Mesothelial cell of epicardium (in vitro differentiated cells): ENCODE measurements around the gene UBE3C. TPM values are rescaled to one million over a fixed set of nuclear protein-coding genes. Genes with fewer than 3 reads are reported as not detected.

ENCODE experiments used
- DNase-seq, 2 experiments: peaks; one replicate each; pipeline ENCODE4 v3.0.0; 2021; ENCODE audit warnings: low spot score in 2 of 2; ENCODE audit not compliant: unreplicated experiment in 2 of 2
- H3K27ac Mint-ChIP-seq: 2 replicates; pipeline ENCODE4 v1.8.0; 2021; ENCODE audit warnings: mixed read lengths
- H3K27me3 Mint-ChIP-seq: 2 replicates; pipeline ENCODE4 v1.8.0; 2021; ENCODE audit warnings: low read depth, mixed read lengths
- H3K36me3 Mint-ChIP-seq: 2 replicates; pipeline ENCODE4 v1.8.0; 2021; ENCODE audit warnings: mixed read lengths
- H3K4me1 Mint-ChIP-seq: 2 replicates; pipeline ENCODE4 v1.8.0; 2021; ENCODE audit warnings: mixed read lengths
- H3K4me3 Mint-ChIP-seq: 2 replicates; pipeline ENCODE4 v1.8.0; 2021; ENCODE audit warnings: mild to moderate bottlenecking, moderate library complexity, mixed read lengths
- H3K9me3 Mint-ChIP-seq: 2 replicates; pipeline ENCODE4 v1.8.0; 2021; ENCODE audit warnings: mixed read lengths
- total RNA-seq: library from RNA; stranded (reverse); gene quantifications from 3 replicates; pipeline ENCODE4 v1.2.1, GENCODE V29; 2021
- TF ChIP-seq, protein P1 (sequence below): fragments of 200-600 bp; sonication (generic); IDR thresholded peaks from one replicate; pipeline ENCODE4 v1.5.0; 2021; ENCODE audit warnings: antibody characterized with exemption; ENCODE audit not compliant: unreplicated experiment

Gene UBE3C
- total RNA-seq, 1 donor from 2014 or later: 58.8 TPM

DNA sequence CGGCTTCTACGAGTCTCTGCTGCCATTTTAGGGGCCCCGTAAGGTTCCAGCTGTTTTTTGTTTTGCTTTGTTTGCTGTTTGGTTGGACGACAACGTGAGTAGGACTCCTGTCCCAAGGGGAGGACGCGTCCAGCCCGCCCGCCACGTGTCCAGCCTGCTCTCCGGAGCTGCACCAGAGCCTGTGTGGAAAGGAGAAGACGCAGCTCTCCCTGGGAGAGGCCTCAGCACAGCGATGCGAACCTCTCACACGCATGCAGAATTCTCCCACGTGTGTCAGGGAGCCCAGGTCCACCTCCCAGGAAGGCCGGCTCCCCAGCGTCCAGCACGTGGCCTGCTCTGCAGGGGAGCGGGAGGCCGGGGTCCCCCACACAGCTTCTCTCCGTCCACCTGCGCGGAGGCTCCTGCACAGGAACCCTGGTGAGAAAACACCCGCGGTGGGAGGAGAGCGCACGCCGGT, 161.7 kb downstream of the UBE3C start:
- Mint-ChIP-seq H3K27me3 (no peaks in the 10 kb centered on the region), H3K4me1 (no peaks in the 10 kb centered on the region), H3K36me3 (no peaks in the 10 kb centered on the region), H3K27ac (no peak overlapping the region), H3K4me3 (no peak overlapping the region), H3K9me3 (no peaks in the 10 kb centered on the region)
- TF ChIP-seq, protein P1, sequence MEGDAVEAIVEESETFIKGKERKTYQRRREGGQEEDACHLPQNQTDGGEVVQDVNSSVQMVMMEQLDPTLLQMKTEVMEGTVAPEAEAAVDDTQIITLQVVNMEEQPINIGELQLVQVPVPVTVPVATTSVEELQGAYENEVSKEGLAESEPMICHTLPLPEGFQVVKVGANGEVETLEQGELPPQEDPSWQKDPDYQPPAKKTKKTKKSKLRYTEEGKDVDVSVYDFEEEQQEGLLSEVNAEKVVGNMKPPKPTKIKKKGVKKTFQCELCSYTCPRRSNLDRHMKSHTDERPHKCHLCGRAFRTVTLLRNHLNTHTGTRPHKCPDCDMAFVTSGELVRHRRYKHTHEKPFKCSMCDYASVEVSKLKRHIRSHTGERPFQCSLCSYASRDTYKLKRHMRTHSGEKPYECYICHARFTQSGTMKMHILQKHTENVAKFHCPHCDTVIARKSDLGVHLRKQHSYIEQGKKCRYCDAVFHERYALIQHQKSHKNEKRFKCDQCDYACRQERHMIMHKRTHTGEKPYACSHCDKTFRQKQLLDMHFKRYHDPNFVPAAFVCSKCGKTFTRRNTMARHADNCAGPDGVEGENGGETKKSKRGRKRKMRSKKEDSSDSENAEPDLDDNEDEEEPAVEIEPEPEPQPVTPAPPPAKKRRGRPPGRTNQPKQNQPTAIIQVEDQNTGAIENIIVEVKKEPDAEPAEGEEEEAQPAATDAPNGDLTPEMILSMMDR: no peak
- DNase-seq: no peak

DNA sequence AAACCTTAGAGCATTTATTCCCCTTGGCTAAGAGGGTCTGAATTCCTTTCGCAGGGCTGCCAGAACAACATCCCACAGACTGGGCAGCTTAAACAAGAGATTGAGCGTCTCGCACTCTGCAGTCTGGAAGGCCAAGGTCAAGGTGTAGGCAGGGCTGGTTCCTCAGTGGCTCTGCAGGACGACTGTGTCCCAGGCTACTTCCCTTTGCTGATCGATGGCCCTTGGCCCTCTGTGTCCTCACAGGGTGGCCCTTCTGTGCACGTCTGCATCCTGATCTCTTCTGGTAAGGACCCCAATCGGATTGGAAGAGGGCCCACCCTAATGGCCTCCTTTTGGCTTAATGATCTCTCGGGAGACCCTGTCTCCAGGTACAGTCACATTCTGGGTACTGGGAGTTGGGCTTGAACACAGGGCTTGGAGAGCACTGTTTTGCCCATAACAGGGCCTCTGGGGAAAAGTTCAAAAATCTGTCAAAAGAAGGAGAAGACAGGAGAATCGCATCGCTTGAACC, 162.9 kb downstream of the UBE3C start:
- no peaks in the 10 kb centered on the region for H3K9me3 Mint-ChIP-seq
- TF ChIP-seq, protein P1: no peak
- H3K27ac Mint-ChIP-seq: no peak overlapping the region
- H3K27me3 Mint-ChIP-seq: no peaks in the 10 kb centered on the region
- no peak for DNase-seq
- no peaks in the 10 kb centered on the region for H3K4me1 Mint-ChIP-seq
- H3K36me3 Mint-ChIP-seq: no peaks in the 10 kb centered on the region
- H3K4me3 Mint-ChIP-seq: no peak overlapping the region

DNA sequence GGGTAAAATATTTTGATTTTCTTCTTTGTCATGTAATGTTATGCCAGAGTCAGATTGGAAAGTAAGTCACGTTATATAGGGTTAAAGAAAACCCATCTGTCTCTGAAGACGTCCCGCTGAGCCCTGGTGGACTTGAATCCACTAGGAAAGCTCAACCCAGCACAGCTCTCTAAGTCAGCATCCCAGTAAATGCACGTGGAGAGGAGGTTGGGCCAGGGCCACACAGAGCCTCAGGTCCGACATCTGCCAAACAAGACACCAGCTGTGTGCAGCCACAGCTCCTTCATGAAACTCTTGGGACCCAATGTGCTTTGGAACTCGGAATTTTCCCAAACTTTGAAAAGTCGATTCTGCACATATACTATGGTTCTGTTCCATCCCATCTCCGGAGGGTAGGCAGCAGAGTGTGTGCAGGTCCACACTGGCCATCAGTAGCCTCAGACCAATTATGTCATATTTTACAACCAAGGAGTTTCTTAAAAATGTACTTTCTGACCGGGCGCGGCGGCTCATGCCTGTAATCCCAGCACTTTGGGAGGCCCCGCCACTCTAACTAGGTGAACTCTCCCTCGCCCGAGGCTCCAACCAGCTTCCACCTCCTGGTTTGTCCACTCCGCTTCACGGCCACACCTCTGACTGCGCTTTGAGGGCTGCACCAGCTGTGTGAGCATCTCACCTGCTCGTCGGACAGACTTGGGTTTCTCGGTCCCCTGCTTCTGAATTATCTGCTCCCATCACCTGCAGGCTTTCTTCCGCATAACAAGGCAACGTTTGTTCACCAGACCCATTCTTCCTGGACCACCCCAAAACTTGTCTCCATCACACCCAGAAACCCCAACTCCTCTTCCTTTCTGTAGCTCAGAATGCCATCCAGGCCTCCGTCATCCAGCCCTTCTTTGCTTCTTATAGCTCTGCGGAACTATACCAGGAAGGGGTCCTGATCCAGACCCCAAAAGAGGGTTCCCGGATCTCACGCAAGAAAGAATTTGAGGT, 168.4 kb downstream of the UBE3C start:
- no peaks in the 10 kb centered on the region for H3K36me3 Mint-ChIP-seq
- H3K4me3 Mint-ChIP-seq: no peak overlapping the region
- peaks cover 8% of the 10 kb centered on the region for H3K4me1 Mint-ChIP-seq
- H3K9me3 Mint-ChIP-seq: no peaks in the 10 kb centered on the region
- H3K27me3 Mint-ChIP-seq: no peaks in the 10 kb centered on the region
- H3K27ac Mint-ChIP-seq: no peak overlapping the region
- TF ChIP-seq, protein P1: no peak
- DNase-seq: no peak

DNA sequence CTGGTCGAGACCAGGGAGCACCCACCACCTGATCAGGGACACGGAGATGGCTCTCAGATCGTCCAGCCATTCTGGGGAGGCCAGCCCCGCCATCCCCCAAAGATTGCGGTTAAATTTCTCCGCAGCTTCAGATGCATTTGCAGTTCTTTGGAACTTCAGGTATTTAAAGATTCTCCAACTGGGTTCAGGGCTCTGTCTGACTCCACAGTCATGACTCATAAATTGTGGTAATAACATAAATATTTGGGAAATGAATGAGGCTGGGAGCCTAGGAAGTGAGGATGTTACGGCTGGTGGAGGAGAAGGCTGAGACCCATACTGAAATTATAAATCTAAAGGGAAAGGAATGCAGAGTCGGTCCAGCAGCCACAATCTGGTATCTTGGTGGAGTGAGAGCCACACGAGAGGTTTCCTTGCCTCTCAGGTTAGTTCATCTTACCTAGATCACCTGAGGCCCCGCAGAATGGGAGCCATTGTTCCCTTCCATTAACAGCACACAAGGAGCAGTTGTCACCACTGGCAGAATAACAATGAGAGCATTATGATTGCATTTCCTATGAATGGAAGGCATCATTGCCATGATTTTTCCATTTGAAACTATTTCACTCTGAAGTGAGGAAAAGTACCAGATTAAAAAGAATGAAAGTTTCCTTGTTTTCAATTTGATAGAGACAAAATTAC, 171.4 kb downstream of the UBE3C start:
- peak overlapping the region; percentile 90 for H3K27ac Mint-ChIP-seq

DNA sequence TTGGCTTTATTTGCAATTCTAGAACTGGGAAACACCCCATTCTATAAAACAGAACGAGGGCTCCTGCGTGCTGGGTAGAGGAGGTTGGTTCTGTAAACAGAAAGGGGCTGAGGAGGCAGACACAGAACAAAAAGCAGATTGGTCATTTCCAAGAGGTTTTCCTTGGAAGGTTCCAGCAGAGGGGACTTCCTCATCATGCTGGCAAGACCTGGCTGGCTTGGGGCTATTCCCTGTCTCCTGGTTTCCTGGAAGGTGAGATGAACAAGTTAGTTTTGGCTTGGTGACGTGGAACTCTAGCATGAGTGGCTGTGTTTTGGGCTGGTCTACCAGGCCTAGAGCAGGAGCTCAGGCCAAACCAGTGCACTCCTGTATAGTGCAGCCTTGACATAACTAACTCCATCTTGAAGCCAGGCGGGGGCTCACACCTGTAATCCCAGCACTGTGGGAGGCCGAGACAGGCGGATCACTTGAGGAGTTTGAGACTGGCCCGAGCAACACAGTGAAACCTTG, 172.0 kb downstream of the UBE3C start:
- no peak for DNase-seq
- peaks cover 8% of the 10 kb centered on the region for H3K4me1 Mint-ChIP-seq
- no peak overlapping the region for H3K27ac Mint-ChIP-seq

More for the DNA sequence above, 171.4 kb downstream of the UBE3C start:
- Mint-ChIP-seq H3K4me1 (peaks cover 8% of the 10 kb centered on the region), H3K4me3 (no peak overlapping the region), H3K36me3 (no peaks in the 10 kb centered on the region), H3K27me3 (no peaks in the 10 kb centered on the region), H3K9me3 (no peaks in the 10 kb centered on the region)
- no peak for DNase-seq
- TF ChIP-seq, protein P1: no peak

More for the DNA sequence above, 172.0 kb downstream of the UBE3C start:
- H3K36me3 Mint-ChIP-seq: no peaks in the 10 kb centered on the region
- TF ChIP-seq, protein P1: no peak
- H3K4me3 Mint-ChIP-seq: no peak overlapping the region
- H3K27me3 Mint-ChIP-seq: no peaks in the 10 kb centered on the region
- H3K9me3 Mint-ChIP-seq: no peaks in the 10 kb centered on the region
